Right ventricle myocardium inferior (tissue), 1 donor: ENCODE measurements around the gene KRTAP6-2. TPM values are rescaled to one million over a fixed set of nuclear protein-coding genes. Genes with fewer than 3 reads are reported as not detected.

Source experiments
- ATAC-seq: fragments of 200-7000 bp; cut with Tn5 transposase; one replicate; pipeline ENCODE4 v1.9.1; 2020; ENCODE audit warnings: mild to moderate bottlenecking, moderate library complexity
- DNase-seq: peaks from one replicate; pipeline ENCODE4 v3.0.0; 2021; ENCODE audit errors: missing footprints
- intact Hi-C: fragments of 100-400 bp; cut with DNase I; formaldehyde crosslinking; loops from one replicate; pipeline ENCODE4 v1.11.0; 2022
- total RNA-seq: library from RNA; stranded (reverse); fragmentation: NEBNext Ultra II Directional; extraction: Animal tissue kit (Norgen Biotek cat#: 25700); gene quantifications from one replicate; pipeline ENCODE4 v1.2.1, GENCODE V29; 2021
- donor health status: DM: no; HTN: yes; CAD: no; lungs with severe emphysema.

Gene KRTAP6-2
- total RNA-seq, 1 donor from 2014 or later: not detected

- DNase-seq (no peak), ATAC-seq (no peak)
- intact Hi-C loops: no loop called here
Measured at GRCh38 chr21:30580132-30580531, 18.6 kb downstream of the KRTAP6-2 start.

DNA sequence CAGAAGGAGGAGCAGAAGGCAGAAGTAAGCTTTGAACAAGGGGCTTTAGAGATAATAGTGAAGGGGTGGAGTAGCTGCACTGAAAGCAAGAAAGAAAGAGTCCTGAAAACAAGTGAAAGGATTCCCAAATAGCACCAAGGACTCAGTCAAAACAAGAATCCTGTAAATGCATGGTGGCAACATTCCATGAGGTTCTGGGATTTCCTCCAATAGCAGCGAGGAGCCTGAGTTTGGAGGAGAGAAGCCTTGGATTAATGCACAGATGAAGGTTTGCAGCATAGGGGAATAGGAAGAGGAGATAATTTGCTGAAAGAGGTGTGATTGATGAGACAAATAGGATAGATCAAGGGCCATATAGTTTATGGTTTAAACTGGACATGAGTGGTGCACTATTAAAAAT, 19.4 kb downstream of the KRTAP6-2 start:
- no peak for DNase-seq
- intact Hi-C loops: no loop called here
- ATAC-seq: no peak

GRCh38 chr21:30577766-30578165, 20.9 kb downstream of the KRTAP6-2 start:
- DNase-seq (no peak), ATAC-seq (no peak)
- intact Hi-C loops: no loop called here

- intact Hi-C loops: loop anchor here (5.0 kb wide), 1 partner anchor 85 kb away; the partner anchor contains the start of gene KRTAP19-1
- DNase-seq: no peak
- no peak for ATAC-seq
Measured at GRCh38 chr21:30567617-30568016, 31.1 kb downstream of the KRTAP6-2 start.

DNA sequence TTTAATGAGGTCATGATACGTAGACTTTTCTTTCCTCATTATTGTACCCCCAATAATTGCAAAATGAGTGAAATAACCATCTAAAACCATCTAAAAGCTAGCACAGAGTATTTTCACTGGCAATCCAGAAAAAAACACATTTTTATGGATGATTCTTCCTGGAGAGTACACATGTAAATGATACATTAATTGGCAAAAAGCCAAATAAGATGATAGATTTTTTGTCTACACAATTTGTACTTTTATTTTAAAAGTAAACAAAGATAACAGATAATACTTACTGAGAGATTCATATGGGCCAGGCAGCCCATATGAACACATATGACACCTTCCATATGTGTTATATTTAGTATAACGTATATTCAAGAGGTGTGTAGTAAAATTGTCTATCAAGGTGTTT, 35.1 kb downstream of the KRTAP6-2 start:
- ATAC-seq (no peak), DNase-seq (no peak)
- intact Hi-C loops: no loop called here

DNA sequence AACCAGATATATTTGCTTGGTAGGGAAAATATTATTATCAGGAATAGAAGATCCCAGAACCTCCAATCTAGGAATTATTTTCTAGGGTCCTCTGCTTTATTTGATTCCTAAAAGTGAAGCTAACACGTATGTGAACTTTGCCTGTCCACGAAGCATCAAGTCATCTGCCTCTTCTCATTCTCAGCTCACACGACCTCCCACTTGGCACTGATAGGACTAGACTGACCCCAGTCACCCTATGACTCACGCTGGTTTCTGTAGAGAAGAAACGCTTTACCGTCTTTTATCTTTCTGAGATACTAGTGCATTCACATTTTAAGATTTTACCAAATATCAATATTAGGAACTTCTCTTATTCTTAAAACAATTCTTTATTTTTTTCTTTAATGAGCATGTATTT, 35.6 kb downstream of the KRTAP6-2 start:
- no peak for ATAC-seq
- intact Hi-C loops: no loop called here
- DNase-seq: no peak

- no peak for DNase-seq
- intact Hi-C loops: no loop called here
- no peak for ATAC-seq
Measured at GRCh38 chr21:30561957-30562356, 36.7 kb downstream of the KRTAP6-2 start.

DNA sequence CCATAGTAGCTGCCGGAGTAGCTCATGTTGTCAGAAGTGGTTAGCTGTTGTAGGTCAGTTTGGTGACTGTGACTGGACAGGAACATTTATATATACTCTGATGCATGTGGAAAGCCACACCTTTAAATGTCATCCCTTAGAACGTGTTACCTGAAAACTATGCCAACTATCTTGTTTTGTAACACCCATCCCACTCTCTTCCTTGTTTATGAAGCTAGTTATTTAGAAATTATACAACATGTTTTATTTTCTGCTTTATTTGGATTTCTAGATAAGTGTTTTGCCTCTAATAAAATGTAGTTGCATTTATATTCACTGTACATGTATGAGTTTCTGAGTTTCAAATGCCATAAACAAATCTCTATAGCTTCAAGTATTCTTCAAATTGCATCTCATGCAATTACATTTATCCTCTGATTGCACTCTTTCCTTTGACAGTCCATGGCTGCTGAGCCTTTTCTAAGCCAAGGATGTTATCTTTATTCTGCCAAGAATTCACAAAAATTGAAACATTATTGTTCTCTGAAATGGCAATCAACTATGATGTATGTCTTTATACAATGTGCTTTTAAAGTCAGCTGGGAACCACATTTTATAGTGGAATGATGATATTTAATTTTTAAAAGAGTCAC, 37.3 kb downstream of the KRTAP6-2 start, which contains the start of gene KRTAP19-7:
Gene KRTAP19-7 (minus strand): TSS at position 51 of the 632 bp plus-strand sequence. CDS start 25 bp downstream, at position 26.
- intact Hi-C loops: no loop called here
- DNase-seq (no peak), ATAC-seq (no peak)

DNA sequence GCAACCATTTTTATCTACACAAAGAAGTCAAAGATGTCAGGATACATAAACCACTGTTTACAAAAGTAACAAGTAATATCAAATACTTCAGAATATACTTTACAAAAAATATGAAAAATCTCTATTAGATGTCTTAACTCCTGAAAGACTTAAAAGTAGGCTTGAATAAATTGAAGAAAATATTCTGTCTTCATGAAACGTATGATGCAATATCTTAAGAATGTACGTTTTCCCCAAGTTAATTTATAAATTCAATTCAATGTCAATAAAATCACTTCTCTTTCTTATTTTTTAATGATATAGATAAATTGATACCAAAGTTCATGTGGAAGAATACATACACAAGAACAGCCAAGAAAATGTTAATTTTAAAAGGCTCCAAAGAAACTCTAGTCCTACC, 43.6 kb downstream of the KRTAP6-2 start:
- no peak for DNase-seq
- no peak for ATAC-seq
- intact Hi-C loops: no loop called here

DNA sequence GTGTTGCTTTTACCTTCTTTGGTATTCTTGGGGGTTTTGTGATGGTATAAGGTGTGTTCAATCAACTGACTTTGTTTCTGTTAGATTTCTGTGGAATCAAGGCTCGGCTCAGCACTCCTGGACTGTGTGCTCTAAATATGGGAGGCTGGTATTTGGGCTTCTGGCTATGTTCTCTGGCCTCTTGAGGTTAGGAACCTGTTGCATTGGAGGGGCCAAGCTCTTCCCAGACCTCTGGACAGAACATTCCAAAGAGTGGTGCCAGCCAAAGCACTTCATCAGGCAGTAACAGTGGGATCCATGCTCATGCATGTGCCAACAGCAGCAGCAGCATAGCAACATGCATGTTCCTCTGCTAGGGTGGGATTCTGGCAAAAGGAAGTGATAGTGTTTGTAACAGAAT, 45.9 kb downstream of the KRTAP6-2 start:
- DNase-seq (no peak), ATAC-seq (no peak)
- intact Hi-C loops: no loop called here

Other genes starting within 250 kb of the KRTAP6-2 start
- gene KRTAP13-2, start 226.6 kb downstream of the KRTAP6-2 start, total RNA-seq: not detected
- gene KRTAP13-1, start 202.9 kb downstream of the KRTAP6-2 start, total RNA-seq: not detected
- not detected for gene KRTAP13-3, start 173.0 kb downstream of the KRTAP6-2 start, total RNA-seq
- not detected for gene KRTAP13-4, start 168.7 kb downstream of the KRTAP6-2 start, total RNA-seq
- not detected for gene KRTAP15-1, start 158.6 kb downstream of the KRTAP6-2 start, total RNA-seq
- not detected for gene KRTAP19-1, start 118.5 kb downstream of the KRTAP6-2 start, total RNA-seq
- not detected for gene KRTAP19-2, start 111.5 kb downstream of the KRTAP6-2 start, total RNA-seq
- gene KRTAP19-3, start 106.9 kb downstream of the KRTAP6-2 start, total RNA-seq: not detected
- gene KRTAP19-4, start 101.7 kb downstream of the KRTAP6-2 start, total RNA-seq: not detected
- gene KRTAP19-5, start 96.8 kb downstream of the KRTAP6-2 start, total RNA-seq: not detected
- gene KRTAP19-6, start 57.0 kb downstream of the KRTAP6-2 start, total RNA-seq: not detected
- not detected for gene KRTAP19-7, start 37.6 kb downstream of the KRTAP6-2 start, total RNA-seq
- gene KRTAP22-2, start 8.5 kb downstream of the KRTAP6-2 start, total RNA-seq: not detected
- gene KRTAP6-3, start 6.5 kb downstream of the KRTAP6-2 start, total RNA-seq: not detected
- not detected for gene KRTAP22-1, start 2.2 kb upstream of the KRTAP6-2 start, total RNA-seq
- not detected for gene KRTAP6-1, start 15.0 kb upstream of the KRTAP6-2 start, total RNA-seq
- gene KRTAP20-1, start 17.5 kb upstream of the KRTAP6-2 start, total RNA-seq: not detected
- not detected for gene KRTAP20-4, start 21.7 kb upstream of the KRTAP6-2 start, total RNA-seq
- not detected for gene KRTAP20-2, start 36.3 kb upstream of the KRTAP6-2 start, total RNA-seq
- not detected for gene KRTAP20-3, start 44.0 kb upstream of the KRTAP6-2 start, total RNA-seq
- gene KRTAP21-3, start 119.9 kb upstream of the KRTAP6-2 start, total RNA-seq: not detected
- gene KRTAP21-2, start 148.4 kb upstream of the KRTAP6-2 start, total RNA-seq: not detected
- gene KRTAP21-1, start 156.5 kb upstream of the KRTAP6-2 start, total RNA-seq: not detected
- gene KRTAP8-1, start 214.4 kb upstream of the KRTAP6-2 start, total RNA-seq: not detected
- not detected for gene KRTAP7-1, start 230.9 kb upstream of the KRTAP6-2 start, total RNA-seq